HL-60/S4 treated with phorbol 12-myristate 13-acetate at 8.2 ng/mL for 4 days and 3 days (cell line): ENCODE results near the gene ITGAD.
"Not testable (repeated sequence)": the region's sequence is repeated elsewhere in the genome, so short reads cannot be mapped to it uniquely, and the experiment has no call there.

Experiments
- in situ Hi-C: fragments of 300-500 bp; cut with MboI; formaldehyde crosslinking; loops from 2 replicates; pipeline ENCODE4 v1.15.0; 2022; ENCODE audit warnings: low sequenced_read_pairs

ITGAD gene

DNA sequence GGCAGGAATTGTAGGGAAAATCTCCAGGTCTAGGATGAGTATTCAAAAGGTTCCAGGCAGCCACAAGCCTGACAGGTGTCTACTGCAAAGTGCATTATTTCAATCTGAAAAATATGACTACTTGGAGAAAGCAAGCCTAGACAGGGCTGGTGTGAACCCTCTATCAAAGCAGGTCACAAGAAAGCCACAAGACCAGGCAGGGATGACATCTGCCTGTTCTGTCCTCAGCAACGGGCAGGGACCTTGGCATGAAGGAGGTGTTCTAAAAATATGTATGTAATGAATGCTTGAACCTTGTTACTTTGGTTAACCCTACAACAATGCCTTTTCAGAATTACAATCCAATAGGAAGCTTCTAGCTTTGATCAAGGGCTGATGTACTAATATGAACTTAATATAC is 36.2 kb downstream of the ITGAD start:
- in situ Hi-C loops, result no loop called here

DNA sequence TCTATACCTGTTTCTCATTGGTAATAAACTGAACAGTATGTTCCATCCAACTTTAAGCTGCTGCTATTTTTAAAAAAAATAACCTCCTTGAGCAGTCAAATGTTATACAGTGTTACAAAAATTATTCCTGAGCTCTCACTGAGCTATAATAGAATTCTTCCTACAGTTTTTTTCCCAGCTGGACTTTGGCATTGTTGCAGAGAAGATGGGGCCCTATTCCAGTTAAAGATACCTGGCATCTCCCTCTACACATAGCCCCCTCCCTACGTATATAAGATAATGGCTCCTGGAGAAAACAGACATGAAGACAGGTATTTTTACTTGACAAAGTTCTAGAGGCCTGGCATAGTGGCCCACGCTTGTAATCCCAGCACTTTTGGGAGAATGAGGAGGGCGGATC is 36.7 kb downstream of the ITGAD start:
- in situ Hi-C loops, result no loop called here

DNA sequence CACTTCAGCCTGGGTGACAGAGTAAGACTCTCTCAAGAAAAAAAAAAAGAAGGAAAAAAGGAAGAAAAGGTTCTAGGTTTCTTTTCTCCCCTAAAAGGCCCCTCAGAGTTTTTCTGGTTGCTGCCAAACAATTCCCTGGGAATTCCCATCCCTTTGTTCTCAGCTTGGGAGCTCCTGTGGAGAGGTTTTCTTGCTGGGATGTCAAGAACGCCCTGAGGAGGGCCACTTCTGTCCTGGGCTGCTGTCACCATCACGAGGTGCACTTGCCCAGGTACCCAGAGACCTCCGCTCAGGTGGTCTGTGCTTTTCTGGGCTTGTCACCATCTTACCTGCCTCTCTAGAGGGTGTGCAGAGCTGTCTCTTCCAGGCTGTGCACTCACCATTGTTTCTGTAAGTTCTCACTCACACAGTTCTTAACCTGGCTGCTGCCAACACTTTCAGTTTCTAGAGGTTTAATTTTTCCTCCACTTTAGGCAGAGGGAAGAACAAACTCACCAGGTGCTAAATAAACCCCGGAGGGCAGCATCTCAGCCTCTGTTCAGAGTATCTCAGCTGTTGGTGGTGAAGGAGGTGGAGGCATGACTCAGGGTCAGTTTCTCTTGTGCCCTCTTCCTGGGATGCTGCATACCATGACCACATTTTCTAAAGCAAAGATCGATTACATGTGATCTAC is 37.4 kb downstream of the ITGAD start:
- in situ Hi-C loops, result no loop called here

DNA sequence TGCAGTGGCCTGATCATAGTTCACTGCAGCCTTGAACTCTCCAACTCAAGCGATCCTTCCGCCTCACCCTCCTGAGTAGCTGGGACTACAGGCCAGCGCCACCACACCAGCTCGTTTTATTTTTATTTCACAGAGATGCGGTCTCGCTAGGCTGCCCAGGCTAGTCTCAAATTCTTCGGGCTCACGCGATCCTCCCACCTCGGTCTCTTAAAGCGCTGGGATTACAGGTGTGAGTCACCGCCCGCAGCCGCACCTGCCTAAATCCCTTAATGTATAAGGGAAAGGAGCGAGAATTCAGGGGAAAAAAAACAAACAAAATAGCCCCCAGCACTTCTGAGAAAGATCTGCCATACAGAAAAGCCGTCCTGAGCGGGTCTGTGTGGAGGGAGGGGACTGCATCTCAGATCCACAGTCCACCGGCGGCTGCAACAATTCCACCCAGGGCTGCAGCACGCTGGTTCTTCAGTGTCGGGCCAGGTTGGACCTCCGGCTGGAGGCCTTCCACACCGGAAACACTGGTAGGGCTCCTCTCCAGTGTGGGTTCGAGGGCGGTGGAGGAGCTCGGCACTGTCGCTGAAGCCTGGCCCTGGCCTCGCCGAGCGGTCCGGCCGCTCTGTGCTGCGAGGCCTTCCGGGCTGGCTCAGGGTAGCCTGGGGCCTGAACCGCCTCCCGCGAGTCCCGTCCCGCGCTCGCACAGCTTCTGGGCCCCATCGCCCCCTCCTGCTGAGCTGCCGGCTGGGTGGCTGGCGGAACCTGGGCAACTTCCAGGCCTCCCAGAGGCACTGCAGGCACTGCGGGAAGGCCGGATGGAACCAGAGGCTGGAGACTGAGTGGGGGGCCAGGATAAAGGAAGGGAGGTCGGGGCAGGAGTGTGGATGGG is 42.4 kb downstream of the ITGAD start:
- in situ Hi-C loops, result no loop called here

DNA sequence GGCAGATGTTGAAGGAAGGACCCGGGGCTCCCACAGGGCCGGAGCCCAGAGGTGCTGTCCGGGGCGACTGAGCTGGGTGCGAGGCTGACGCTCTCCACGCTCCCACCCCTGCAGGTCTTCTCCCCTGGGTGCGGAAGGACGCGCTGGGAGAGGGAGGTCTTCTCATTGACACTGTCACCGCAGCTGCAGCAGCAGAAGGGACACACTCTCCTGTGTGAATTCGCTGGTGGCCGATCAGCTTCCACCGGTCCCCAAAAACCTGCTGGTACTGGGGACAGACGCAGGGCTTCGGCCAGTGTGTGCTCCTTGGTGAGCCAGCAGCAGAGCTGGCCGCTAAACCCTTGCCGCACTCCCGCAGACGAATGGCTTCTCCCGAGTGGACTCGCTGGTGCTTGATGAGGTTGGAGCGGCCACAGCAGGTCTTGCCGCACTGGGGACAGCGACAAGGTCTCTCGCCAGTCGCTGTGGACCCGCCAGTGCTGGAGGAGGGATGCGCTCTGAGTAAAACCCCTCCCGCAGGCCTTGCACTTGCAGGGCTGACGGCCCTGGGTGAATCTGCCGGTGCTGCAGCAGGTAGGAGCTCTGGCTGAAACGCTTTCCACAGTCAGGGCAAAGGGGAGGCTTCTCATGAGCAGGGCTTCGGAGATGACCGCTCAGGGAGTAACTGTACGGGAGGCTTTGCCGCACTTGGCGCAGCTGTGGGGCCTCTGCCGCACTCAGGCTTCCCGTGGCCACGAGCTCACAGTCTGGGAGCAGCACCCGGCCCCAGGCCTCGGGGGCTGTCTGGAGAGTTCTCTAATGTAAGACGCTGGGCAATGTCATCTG is 43.3 kb downstream of the ITGAD start:
- in situ Hi-C loops, result no loop called here

DNA sequence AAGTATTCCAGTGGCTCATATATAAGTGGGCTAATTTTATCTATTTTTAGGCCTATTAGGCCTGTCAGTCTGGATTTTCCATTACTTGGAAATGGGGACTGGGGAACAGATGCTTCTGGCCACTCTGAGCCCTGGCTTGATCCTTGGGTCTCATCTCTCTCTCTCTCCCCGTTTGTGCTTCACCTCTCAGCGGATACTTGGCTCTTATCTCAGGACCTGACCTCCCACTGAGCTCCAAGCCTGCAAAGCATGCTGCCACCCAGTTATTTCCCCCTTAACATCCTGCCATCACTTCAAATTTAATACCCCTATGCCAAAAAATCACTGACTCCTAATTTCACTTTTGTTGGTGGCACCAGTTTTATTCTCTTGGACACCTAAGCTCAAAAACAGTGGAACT is 45.3 kb downstream of the ITGAD start:
- in situ Hi-C loops, result no loop called here

DNA sequence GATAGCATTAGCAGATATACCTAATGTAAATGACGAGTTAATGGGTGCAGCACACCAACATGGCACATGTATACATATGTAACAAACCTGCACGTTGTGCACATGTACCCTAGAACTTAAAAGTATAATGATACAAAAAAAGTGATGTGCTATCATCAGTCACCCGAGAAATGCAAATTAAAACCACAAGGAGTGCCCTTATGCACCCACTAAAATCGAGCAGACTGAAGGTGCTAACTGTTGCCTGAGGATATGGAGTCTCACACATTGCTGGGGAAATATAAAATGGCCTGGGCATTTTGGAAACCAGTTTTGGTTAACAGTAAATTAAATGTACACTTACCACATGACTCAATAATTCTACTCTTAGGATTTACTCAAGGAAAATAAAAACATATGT is 45.9 kb downstream of the ITGAD start:
- in situ Hi-C loops, result not testable (repeated sequence)

DNA sequence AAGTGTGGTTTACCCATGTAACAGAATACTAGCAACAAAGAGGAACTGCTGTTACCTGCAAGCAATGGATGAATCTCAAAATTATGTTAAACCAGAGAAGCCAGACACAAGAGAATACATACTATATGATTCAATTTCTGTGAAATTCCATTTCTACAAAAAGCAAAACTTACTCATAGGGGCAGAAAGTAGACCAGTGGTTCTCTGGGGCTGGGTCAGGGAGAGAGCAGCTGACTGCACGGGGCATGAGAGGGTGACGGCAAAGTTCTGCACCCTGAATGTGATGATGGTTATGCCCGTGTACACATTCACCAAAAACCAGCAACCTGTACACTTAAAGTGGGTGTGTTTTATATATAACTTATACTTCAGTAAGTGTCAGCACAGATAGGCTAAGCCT is 46.4 kb downstream of the ITGAD start:
- in situ Hi-C loops, result no loop called here

DNA sequence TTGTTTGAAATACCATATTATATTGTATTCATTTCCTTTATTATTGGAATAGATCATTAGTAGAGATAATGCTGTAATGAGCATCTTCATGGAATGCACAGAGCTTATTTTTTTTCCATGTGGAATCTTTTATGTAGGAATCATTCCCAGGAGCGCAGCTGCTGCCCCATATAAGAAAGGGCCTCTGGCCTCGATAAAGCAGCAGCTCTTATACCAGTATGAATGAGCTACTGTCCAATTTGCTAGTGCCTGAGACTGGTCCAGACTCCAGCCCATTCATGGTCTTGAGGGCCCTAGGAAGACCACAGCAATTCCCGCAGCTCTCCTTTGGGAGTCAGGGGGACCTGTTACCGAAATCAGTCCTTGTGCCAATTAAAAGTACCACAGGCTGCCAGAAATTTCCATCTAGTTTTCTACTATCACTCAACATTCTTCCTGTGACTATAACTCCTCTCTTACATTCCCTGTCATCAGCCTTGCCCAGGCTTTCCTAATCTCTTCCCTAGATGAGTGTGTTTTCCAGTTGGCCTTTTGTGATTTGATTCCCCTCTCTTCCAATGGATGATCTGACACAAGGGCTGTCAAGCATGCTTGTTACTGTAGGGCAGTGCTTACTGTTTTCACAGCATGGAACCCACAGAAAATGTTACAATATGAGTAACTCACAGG is 47.5 kb downstream of the ITGAD start:
- in situ Hi-C loops, result no loop called here

DNA sequence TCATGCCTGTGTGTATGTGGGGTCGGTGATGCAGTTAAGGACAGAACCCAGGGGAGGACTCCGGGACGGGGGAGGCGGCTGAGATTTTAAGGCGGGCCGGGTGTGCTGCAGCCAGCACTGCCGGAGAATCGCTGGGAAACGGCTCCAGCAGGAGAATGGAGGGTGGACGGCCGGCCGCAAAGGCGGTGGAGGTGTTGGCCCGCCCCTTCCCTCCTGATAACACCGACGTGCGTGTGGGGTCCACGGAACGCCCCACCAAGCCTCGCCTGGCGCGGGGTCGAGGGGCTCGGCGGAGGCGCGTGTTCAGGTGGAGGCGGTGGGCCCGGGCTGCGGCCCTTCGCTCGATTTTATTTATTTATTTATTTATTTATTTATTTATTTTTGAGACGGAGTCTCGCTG is 48.8 kb downstream of the ITGAD start:
- in situ Hi-C loops, result no loop called here

DNA sequence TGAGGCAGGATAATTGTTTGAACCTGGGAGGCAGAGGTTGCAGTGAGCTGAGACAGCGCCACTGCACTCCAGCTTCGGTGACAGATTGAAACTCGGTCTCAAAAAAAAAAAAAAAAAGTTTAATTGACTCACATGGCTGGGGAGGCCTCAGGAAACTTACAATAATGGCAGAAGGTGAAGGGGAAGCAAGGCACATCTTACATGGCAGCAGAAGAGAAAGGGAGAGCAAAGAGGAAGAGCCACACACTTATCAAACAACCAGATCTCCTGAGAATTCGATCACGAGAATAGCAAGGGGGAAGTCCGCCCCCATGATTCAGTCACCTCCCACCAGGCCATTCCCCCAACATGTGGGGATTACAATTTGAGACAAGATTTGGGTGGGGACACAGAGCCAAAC is 52.8 kb downstream of the ITGAD start:
- in situ Hi-C loops, result not testable (repeated sequence)

DNA sequence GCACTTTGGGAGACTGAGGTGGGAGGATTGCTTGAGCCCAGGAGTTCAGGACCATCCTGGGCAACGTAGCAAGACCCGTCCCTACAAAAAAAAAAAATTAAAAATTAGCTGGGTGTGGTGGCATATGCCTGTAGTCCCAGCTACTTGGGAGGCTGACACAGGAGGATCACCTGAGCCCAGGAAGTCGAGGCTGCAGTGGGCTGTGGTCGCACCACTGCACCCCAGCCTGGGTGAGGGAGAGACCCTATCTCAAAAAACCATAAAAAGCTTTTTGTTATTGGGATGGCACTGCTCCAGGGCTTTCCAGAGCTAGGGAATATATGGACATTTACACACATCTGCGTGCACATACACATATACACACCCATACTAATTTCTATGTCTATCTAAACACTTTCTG is 58.1 kb downstream of the ITGAD start:
- in situ Hi-C loops, result loop anchor here (25.0 kb wide), 2 partner anchors 411 to 464 kb away; partner anchors contain the start of genes HSD3B7 and ZNF267

DNA sequence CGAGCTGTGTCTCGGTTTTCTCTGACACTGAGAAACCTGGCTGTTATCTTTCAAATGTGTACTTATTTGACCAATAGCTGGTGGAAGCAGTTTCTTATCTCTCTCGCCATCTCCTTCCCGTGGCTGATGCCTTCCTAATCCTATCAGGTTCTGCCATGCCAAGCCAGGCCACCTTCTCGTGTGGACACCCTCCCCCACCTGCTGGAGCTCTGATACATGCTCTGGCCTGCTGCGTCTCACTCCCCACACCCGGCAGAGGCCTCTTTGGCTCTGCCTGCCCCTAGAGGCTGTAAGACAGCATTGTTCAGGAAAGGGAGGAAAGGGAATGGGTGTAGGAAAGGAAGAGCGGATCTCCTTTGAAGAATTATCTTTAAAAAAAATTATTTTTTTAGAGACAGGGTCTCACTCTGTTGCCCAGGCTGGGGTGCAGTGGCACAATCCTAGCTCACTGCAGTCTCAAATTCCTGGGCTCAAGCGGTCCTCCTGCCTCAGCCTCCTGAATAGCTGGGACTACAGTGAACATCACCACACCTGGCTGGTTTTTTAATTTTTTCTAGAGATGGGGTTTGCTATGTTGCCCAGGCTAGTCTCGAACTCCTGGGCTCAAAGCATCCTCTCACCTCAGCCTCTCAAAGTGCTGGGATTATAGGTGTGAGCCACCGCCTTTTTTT is 58.7 kb downstream of the ITGAD start:
- in situ Hi-C loops, result loop anchor here (25.0 kb wide), 2 partner anchors 410 to 465 kb away; partner anchors contain the start of genes HSD3B7 and ZNF267

DNA sequence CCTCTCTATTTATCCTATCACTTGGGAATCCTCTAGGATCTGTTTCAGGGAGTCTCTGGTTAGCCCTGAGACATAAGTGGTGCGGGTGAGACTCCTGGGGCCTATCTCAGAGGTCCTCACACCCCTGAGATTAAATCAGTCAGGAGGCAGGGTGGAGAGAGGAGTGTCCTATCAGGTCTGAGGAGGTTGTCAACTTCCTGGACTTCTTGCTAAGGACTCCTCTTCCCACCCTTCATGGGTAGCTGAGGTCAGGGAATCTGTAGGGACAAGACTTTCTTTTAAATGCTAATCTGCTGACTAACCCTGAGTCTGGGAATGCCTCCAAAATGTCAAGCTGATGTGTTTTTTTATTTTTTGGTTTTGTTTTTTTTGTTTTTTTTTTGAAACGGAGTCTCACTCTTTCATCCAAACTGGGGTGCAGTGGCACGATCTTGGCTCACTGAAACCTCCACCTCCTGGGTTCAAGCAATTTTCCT is 59.5 kb downstream of the ITGAD start:
- in situ Hi-C loops, result loop anchor here (25.0 kb wide), 2 partner anchors 410 to 465 kb away; partner anchors contain the start of genes HSD3B7 and ZNF267

DNA sequence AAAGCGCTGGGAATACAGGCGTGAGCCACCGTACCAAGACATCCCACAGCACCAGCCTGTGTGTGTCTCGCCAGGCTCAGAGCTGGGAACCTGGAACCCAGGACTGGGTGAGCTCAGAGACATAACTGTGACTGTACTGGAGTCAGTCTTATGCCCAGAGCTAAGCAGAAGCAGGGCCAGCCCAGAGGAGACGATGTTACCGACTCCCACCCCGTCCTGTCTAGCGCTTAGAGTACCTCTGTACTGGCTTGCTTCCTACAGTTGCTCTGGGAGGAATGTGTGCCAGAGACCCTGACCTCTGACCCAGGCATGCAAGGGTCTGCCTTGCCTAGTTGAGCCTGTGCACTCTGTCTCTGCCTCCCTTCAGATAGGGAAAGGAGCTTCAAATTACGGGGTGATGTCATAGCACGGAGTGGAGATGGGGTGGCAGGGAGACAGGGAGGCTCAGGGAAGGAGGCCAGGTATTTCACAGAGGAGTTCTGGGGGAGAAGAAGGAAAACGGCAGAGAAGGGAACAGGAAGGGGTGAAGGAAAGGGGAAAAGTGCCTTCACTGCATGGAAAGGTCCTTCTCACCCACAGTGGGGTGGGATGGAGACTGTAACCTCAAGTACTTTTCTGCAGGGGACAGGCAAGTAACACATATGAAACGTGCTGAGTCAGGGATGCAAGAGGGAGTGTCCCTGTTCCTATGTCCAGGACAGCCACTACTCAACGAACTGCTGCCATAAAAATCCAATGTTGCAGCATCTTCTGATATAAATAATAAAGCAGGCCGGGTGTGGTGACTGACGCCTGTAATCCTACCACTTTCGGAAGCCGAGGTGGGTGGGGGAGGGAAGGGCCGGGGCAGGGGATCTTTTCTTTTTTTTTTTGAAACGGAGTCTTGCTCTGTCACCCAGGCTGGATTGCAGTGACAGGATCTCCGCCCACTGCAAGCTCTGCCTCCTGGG is 60.4 kb downstream of the ITGAD start:
- in situ Hi-C loops, result loop anchor here (25.0 kb wide), 2 partner anchors 409 to 466 kb away; partner anchors contain the start of genes HSD3B7 and ZNF267

DNA sequence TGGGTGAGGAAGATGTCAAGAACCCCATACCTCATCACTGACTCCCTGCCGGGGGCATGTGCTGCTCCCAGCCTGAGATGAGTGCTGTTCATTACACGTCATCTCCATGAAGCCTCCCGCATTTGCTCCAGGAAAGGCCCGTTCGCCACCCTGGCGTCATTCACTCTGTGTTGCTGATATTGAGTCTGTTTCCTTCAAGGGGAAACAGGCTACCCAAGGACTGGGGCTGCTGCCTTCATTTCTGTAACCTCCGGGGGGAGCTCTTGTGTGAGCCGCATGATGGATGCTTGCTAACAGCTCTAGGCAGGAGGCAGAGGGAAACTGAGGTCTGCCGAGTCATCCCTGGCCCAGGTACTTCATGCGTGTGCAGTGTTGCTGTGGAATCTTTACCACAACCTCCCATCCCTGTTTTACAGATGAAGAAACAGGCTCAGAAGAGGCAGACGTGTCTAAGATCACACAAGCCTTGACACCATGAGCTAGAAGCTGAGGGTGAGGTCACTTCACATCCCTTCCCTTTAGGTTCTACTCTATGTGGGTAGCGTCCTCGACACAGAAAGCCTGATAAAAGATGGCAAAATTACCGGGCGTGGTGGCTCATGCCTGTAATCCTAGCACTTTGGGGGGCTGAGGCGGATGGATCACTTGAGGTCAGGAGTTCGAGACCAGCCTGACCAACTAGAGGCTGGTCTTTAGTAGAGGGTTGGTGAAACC is 62.6 kb downstream of the ITGAD start:
- in situ Hi-C loops, result loop anchor here (25.0 kb wide), 2 partner anchors 407 to 468 kb away; partner anchors contain the start of genes HSD3B7 and ZNF267

DNA sequence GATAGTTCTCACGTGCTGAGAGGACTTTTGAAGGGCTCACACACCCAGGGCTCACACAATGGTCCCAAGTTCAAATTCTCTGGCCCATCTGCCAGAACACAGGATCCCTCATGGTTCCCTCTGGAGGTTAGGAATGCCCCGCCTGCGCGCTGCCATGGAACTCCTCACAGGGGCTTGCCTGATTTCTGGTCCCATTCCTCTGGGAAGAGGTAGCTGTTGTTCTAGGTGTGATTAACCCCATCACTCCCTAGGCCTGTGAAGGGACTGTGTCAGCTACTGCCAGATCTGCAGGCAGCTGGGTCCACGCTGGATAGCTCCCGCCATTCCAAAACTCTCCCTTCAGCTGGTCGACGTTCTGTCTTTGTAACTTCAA is 63.8 kb downstream of the ITGAD start:
- in situ Hi-C loops, result loop anchor here (25.0 kb wide), 2 partner anchors 405 to 470 kb away; partner anchors contain the start of genes HSD3B7 and ZNF267
